ENCODE results near the gene BTBD10. TPM values are rescaled to one million over a fixed set of nuclear protein-coding genes. Genes with fewer than 3 reads are reported as not detected.
A peak's percentile ranks its signal among the peaks of the same experiment; 100 is the strongest.

BTBD10 gene
- 10 to 100 TPM; 26.9 to 36.6 (median 35.3) TPM for total RNA-seq

DNA sequence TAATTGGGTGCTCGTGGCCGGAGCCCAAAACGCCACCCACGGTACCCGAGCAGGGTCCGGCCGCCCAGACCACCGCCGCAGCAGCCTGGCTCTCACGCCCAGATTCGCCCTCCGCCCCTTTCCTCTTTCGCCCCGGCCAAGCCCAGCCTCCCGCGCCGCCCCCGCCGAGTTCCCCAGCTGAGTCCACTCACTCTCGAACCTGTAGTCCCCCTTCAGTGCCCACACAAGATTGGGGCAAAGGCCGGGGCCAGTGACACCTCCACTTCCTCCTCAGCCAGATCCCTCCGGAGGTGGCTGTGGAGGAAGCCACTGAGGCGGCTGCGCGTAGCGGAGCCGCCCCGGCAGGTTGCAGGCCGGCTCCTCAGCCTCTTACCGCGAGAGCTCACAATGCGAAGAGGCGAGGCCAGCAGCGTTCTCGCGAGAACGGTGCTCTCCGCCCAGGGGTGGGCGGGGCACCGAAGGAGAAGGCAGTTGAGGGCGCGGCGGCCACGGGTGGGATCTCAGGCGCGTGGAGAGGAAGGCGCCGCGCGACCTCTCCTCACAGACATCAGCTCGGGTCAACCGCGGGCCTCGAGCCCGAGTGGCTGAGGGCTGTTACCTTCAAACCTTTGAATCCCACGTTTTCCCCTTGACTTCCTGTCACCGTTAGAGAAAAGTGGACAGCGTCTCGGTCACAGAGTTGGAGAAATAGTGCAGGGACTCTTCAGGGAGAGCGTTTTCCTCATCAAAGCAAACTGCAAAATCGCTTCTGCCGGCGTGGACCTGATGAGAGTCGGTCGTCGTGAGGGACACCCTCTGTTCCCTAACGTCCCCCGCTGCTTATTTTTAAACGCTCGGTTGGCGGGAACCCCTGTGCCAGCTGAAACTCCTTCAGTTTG lies at the start of gene BTBD10:
Gene BTBD10 (minus strand): TSS at position 322 of the 878 bp plus-strand sequence. CDS start 18,098 bp downstream, outside the sequence.
- Histone ChIP-seq H3K36me3 (no peaks in the 10 kb centered on the region), H3K4me3 (replicated peaks in 1 of 3) (peak within 1 kb of the TSS; percentile 45 to 71 (median 60)), H3K4me1 (peaks cover 5 to 9% of the 10 kb centered on the region in 2 donors), H3K27ac (peak within 1 kb of the TSS; percentile 40 to 72 (median 71)), H3K9me3 (no peaks in the 10 kb centered on the region), H3K27me3 (no peaks in the 10 kb centered on the region)
- WGBS, 2 donors, result 1% methylated on average over 39 to 69 of the region's 71 CpGs
- peak; percentile 93 to 94 for DNase-seq
- TF ChIP-seq POLR2A (IDR thresholded peaks at IDR 0.05) (peak; percentile 22 to 89), CTCF (IDR thresholded peaks at IDR 0.05) (no peak)
- intact Hi-C loops (cut with DNase I), result loop anchor here (10.0 kb wide), 1 partner anchor 258 kb away; no protein-coding TSS in a partner anchor

DNA sequence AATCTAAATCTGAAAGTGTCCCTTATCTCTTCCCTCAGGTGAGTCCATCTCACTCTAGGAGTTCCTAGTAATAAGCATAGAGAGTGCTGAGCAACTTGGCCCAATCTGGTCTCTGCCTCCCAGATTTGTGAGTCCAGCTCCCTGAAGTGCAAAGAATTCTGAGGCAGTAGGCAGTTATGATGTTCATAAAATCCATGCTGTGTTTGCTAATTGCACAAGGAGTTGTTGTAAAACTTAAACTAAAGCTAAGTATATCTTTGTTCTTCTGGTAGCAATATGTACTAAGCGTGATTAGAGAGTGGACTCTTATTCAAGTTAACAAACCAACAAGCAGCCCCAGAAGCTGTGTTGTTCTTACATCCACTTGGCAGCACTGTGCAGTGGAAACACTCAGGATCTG lies 40.4 kb upstream of the BTBD10 start:
- intact Hi-C loops (cut with DNase I), result no loop called here
- Histone ChIP-seq H3K27ac (no peak overlapping the region), H3K36me3 (no peaks in the 10 kb centered on the region), H3K27me3 (no peaks in the 10 kb centered on the region), H3K4me1 (no peaks in the 10 kb centered on the region), H3K9me3 (no peaks in the 10 kb centered on the region), H3K4me3 (replicated peaks in 1 of 3) (no peak overlapping the region)
- peak; percentile 12 to 15 for DNase-seq
- no peak for TF ChIP-seq CTCF (IDR thresholded peaks at IDR 0.05)
- no peak for TF ChIP-seq POLR2A (IDR thresholded peaks at IDR 0.05)
- WGBS, 2 donors, result 27 to 44% methylated on average over 1 of the region's 1 CpG

DNA sequence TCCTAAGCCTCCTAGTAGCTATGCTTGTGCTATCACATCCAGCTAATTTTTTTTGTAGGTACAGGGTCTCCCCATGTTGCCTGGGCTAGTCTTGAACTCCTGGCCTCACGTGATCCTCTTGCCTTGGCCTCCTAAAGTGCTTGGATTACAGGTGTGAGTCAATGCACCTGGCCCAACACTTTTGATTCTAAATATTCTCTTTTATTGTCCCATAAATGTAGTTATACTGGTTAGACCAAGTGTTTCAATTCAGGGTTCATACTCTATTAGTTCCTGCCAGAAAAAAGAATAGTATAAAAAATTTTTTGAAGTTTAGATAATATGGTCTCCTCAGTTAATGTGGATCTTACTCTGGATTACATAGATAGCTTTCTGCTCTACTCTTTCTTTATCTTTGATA lies 39.5 kb upstream of the BTBD10 start:
- no peaks in the 10 kb centered on the region for H3K27me3 ChIP-seq
- no peaks in the 10 kb centered on the region for H3K36me3 ChIP-seq
- no peak overlapping the region for H3K27ac ChIP-seq
- H3K9me3 ChIP-seq, result no peaks in the 10 kb centered on the region
- DNase-seq, result no peak
- intact Hi-C loops (cut with DNase I), result no loop called here
- WGBS, 2 donors, result 93 to 95% methylated on average over 1 of the region's 1 CpG
- no peak for TF ChIP-seq POLR2A (IDR thresholded peaks at IDR 0.05)
- H3K4me1 ChIP-seq, result no peaks in the 10 kb centered on the region
- H3K4me3 ChIP-seq (replicated peaks in 1 of 3), result no peak overlapping the region

- 85 to 91% methylated on average over 3 of the region's 3 CpGs for WGBS, 2 donors
- Histone ChIP-seq H3K9me3 (no peaks in the 10 kb centered on the region), H3K4me3 (replicated peaks in 1 of 3) (no peak within 1 kb of the TSS), H3K27ac (no peak within 1 kb of the TSS), H3K4me1 (no peaks in the 10 kb centered on the region), H3K27me3 (no peaks in the 10 kb centered on the region), H3K36me3 (no peaks in the 10 kb centered on the region)
- intact Hi-C loops (cut with DNase I), result no loop called here
- no peak for DNase-seq
- TF ChIP-seq POLR2A (IDR thresholded peaks at IDR 0.05) (no peak), CTCF (IDR thresholded peaks at IDR 0.05) (no peak)
Measured at GRCh38 chr11:13495929-13496328, 32.9 kb upstream of the BTBD10 start, which contains the start of gene PTH. TSS of gene PTH (minus strand) at chr11:13495997. CDS start at chr11:13492855, 3,142 bp downstream.

- H3K9me3 ChIP-seq, result no peaks in the 10 kb centered on the region
- no peak overlapping the region for H3K4me3 ChIP-seq (replicated peaks in 1 of 3)
- H3K27ac ChIP-seq, result no peak overlapping the region
- no peaks in the 10 kb centered on the region for H3K36me3 ChIP-seq
- H3K27me3 ChIP-seq, result no peaks in the 10 kb centered on the region
- 60 to 70% methylated on average over 3 of the region's 3 CpGs for WGBS, 2 donors
- TF ChIP-seq POLR2A (IDR thresholded peaks at IDR 0.05) (no peak), CTCF (IDR thresholded peaks at IDR 0.05) (no peak)
- DNase-seq, result no peak
- intact Hi-C loops (cut with DNase I), result no loop called here
- H3K4me1 ChIP-seq, result no peaks in the 10 kb centered on the region
Measured at GRCh38 chr11:13494051-13494450, 31.0 kb upstream of the BTBD10 start.
